GM12872 (cell line): ENCODE results near the gene LIPM.

Experiments
- CTCF ChIP-seq: IDR thresholded peaks from 3 replicates; pipeline ENCODE4 v1.5.1; 2011; ENCODE audit warnings: low read depth, mild to moderate bottlenecking, low read length, moderate library complexity; ENCODE audit not compliant: insufficient read depth

LIPM gene

GRCh38 chr10:88803641-88804040 lies 1.1 kb downstream of the LIPM start:
- TF ChIP-seq CTCF = no peak

- no peak for TF ChIP-seq CTCF
Measured at GRCh38 chr10:88804083-88804812, 1.7 kb downstream of the LIPM start.

- TF ChIP-seq CTCF = no peak
Measured at GRCh38 chr10:88805361-88805760, 2.8 kb downstream of the LIPM start.

GRCh38 chr10:88805924-88806323 lies 3.4 kb downstream of the LIPM start:
- TF ChIP-seq CTCF = no peak

GRCh38 chr10:88809621-88810020 lies 7.1 kb downstream of the LIPM start:
- TF ChIP-seq CTCF = no peak

GRCh38 chr10:88810196-88810961 lies 7.8 kb downstream of the LIPM start:
- peak; percentile 81 for TF ChIP-seq CTCF

GRCh38 chr10:88813200-88813599 lies 10.7 kb downstream of the LIPM start:
- no peak for TF ChIP-seq CTCF
